CD1c-positive myeloid dendritic cell (primary cell): Measurements from ENCODE around the gene PDLIM5.
"Not testable (repeated sequence)": the region's sequence is repeated elsewhere in the genome, so short reads cannot be mapped to it uniquely, and the experiment has no call there.

Experiments
- DNase-seq: peaks from one replicate; pipeline ENCODE4 v3.0.0-alpha.2; 2016; ENCODE audit errors: extremely low spot score

Gene PDLIM5

GRCh38 chr4:94527556-94528233 lies 76.0 kb downstream of the PDLIM5 start:
- DNase-seq: no peak

GRCh38 chr4:94528792-94529451 lies 77.2 kb downstream of the PDLIM5 start:
- no peak for DNase-seq

- DNase-seq: no peak
These were observed 78.3 kb downstream of the PDLIM5 start for GRCh38 chr4:94530073-94530472.

- DNase-seq: no peak
These were observed 80.4 kb downstream of the PDLIM5 start for GRCh38 chr4:94531991-94532789.

- no peak for DNase-seq
These were observed 81.9 kb downstream of the PDLIM5 start for GRCh38 chr4:94533405-94534223.

GRCh38 chr4:94534401-94535312 lies 82.9 kb downstream of the PDLIM5 start:
- DNase-seq: peak; percentile 41

GRCh38 chr4:94536049-94536448 lies 84.3 kb downstream of the PDLIM5 start:
- DNase-seq: no peak

GRCh38 chr4:94536649-94537469 lies 85.1 kb downstream of the PDLIM5 start:
- no peak for DNase-seq

GRCh38 chr4:94537921-94538628 lies 86.3 kb downstream of the PDLIM5 start:
- no peak for DNase-seq

- DNase-seq: no peak
These were observed 88.7 kb downstream of the PDLIM5 start for GRCh38 chr4:94540476-94540875.

- DNase-seq: no peak
These were observed 93.1 kb downstream of the PDLIM5 start for GRCh38 chr4:94544811-94545210.

GRCh38 chr4:94545296-94545695 lies 93.6 kb downstream of the PDLIM5 start:
- DNase-seq: no peak

GRCh38 chr4:94546949-94547348 lies 95.2 kb downstream of the PDLIM5 start:
- DNase-seq: no peak

- DNase-seq: peak; percentile 31
These were observed 96.8 kb downstream of the PDLIM5 start for GRCh38 chr4:94548571-94548970.

GRCh38 chr4:94550352-94550751 lies 98.6 kb downstream of the PDLIM5 start:
- DNase-seq: no peak

GRCh38 chr4:94550851-94551250 lies 99.1 kb downstream of the PDLIM5 start:
- DNase-seq: no peak

- DNase-seq: no peak
These were observed 100.2 kb downstream of the PDLIM5 start for GRCh38 chr4:94551643-94552564.

GRCh38 chr4:94556047-94556446 lies 104.3 kb downstream of the PDLIM5 start:
- DNase-seq: not testable (repeated sequence)
